ENCODE data around the gene NCEH1. TPM values are rescaled to one million over a fixed set of nuclear protein-coding genes. Genes with fewer than 3 reads are reported as not detected.

The NCEH1 gene
- total and polyA plus RNA-seq, 4 donors = 1.1 to 32.3 (median 2.5) TPM

DNA sequence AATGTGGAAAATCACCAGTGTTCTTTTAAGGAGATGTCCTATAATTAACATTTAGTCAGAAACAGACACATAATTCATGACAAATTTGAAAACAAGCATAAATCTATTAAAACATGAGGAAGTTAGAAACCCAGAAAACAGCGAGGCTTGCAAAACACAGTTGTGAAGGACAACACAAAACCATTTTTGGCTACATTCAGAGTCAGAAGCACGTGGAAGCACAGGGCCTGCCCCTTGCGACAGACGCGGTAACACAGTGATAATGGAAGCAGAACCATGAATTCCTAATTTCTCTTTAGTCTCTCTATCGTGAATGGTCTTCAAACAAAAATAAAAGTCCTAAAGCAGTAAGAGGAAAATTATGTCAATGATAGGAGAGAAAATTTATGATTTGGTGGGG lies 12.2 kb downstream of the NCEH1 start:
- H3K27me3 ChIP-seq (ENCODE audit: control insufficient read depth in 4 of 4, insufficient read depth in 4 of 4, low read length in 3 of 4) = no peaks in the 10 kb centered on the region
- no peak for DNase-seq (ENCODE audit: low spot score)
- H3K4me3 ChIP-seq (ENCODE audit: low read depth in 1 of 3, low read length in 3 of 3) = no peak overlapping the region
- no peaks in the 10 kb centered on the region for H3K9me3 ChIP-seq (ENCODE audit: control insufficient read depth in 4 of 4, low read length in 3 of 4)
- H3K27ac ChIP-seq (ENCODE audit: low read depth in 1 of 2, low read length in 2 of 2) = no peak overlapping the region
- TF ChIP-seq JUND (IDR thresholded peaks at IDR 0.05) = no peak
- TF ChIP-seq FOXA2 (IDR thresholded peaks at IDR 0.05) = no peak
- TF ChIP-seq TAF1 (conservative IDR thresholded peaks at IDR 0.05) = no peak
- no peak for TF ChIP-seq SP1 (IDR thresholded peaks at IDR 0.05)
- TF ChIP-seq, protein P1, sequence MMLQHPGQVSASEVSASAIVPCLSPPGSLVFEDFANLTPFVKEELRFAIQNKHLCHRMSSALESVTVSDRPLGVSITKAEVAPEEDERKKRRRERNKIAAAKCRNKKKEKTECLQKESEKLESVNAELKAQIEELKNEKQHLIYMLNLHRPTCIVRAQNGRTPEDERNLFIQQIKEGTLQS (IDR thresholded peaks at IDR 0.05) = no peak
- TF ChIP-seq, protein P2, sequence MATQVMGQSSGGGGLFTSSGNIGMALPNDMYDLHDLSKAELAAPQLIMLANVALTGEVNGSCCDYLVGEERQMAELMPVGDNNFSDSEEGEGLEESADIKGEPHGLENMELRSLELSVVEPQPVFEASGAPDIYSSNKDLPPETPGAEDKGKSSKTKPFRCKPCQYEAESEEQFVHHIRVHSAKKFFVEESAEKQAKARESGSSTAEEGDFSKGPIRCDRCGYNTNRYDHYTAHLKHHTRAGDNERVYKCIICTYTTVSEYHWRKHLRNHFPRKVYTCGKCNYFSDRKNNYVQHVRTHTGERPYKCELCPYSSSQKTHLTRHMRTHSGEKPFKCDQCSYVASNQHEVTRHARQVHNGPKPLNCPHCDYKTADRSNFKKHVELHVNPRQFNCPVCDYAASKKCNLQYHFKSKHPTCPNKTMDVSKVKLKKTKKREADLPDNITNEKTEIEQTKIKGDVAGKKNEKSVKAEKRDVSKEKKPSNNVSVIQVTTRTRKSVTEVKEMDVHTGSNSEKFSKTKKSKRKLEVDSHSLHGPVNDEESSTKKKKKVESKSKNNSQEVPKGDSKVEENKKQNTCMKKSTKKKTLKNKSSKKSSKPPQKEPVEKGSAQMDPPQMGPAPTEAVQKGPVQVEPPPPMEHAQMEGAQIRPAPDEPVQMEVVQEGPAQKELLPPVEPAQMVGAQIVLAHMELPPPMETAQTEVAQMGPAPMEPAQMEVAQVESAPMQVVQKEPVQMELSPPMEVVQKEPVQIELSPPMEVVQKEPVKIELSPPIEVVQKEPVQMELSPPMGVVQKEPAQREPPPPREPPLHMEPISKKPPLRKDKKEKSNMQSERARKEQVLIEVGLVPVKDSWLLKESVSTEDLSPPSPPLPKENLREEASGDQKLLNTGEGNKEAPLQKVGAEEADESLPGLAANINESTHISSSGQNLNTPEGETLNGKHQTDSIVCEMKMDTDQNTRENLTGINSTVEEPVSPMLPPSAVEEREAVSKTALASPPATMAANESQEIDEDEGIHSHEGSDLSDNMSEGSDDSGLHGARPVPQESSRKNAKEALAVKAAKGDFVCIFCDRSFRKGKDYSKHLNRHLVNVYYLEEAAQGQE (IDR thresholded peaks at IDR 0.05) = no peak
- TF ChIP-seq RAD21 (IDR thresholded peaks at IDR 0.05) = no peak
- TF ChIP-seq, protein P3, sequence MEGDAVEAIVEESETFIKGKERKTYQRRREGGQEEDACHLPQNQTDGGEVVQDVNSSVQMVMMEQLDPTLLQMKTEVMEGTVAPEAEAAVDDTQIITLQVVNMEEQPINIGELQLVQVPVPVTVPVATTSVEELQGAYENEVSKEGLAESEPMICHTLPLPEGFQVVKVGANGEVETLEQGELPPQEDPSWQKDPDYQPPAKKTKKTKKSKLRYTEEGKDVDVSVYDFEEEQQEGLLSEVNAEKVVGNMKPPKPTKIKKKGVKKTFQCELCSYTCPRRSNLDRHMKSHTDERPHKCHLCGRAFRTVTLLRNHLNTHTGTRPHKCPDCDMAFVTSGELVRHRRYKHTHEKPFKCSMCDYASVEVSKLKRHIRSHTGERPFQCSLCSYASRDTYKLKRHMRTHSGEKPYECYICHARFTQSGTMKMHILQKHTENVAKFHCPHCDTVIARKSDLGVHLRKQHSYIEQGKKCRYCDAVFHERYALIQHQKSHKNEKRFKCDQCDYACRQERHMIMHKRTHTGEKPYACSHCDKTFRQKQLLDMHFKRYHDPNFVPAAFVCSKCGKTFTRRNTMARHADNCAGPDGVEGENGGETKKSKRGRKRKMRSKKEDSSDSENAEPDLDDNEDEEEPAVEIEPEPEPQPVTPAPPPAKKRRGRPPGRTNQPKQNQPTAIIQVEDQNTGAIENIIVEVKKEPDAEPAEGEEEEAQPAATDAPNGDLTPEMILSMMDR (IDR thresholded peaks at IDR 0.05; ENCODE audit: low read depth, low read length, missing input control) = no peak
- TF ChIP-seq, protein P4, sequence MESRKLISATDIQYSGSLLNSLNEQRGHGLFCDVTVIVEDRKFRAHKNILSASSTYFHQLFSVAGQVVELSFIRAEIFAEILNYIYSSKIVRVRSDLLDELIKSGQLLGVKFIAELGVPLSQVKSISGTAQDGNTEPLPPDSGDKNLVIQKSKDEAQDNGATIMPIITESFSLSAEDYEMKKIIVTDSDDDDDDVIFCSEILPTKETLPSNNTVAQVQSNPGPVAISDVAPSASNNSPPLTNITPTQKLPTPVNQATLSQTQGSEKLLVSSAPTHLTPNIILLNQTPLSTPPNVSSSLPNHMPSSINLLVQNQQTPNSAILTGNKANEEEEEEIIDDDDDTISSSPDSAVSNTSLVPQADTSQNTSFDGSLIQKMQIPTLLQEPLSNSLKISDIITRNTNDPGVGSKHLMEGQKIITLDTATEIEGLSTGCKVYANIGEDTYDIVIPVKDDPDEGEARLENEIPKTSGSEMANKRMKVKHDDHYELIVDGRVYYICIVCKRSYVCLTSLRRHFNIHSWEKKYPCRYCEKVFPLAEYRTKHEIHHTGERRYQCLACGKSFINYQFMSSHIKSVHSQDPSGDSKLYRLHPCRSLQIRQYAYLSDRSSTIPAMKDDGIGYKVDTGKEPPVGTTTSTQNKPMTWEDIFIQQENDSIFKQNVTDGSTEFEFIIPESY (IDR thresholded peaks at IDR 0.05) = no peak
- TF ChIP-seq YY1 (IDR thresholded peaks at IDR 0.05) = no peak
- no peak for TF ChIP-seq RXRA (IDR thresholded peaks at IDR 0.05)
- no peak overlapping the region for H3K9ac ChIP-seq (ENCODE audit: low read depth in 1 of 2, low read length in 2 of 2)
- H3K4me1 ChIP-seq (ENCODE audit: control insufficient read depth in 4 of 4, insufficient read depth in 4 of 4, low read length in 3 of 4) = peaks cover 0 to 3% (median 0%) of the 10 kb centered on the region in 4 donors
- H3K36me3 ChIP-seq (ENCODE audit: control insufficient read depth in 4 of 4, insufficient read depth in 3 of 4, low read depth in 1 of 4, low read length in 3 of 4) = no peaks in the 10 kb centered on the region
- WGBS = 76% methylated on average over 6 of the region's 6 CpGs

DNA sequence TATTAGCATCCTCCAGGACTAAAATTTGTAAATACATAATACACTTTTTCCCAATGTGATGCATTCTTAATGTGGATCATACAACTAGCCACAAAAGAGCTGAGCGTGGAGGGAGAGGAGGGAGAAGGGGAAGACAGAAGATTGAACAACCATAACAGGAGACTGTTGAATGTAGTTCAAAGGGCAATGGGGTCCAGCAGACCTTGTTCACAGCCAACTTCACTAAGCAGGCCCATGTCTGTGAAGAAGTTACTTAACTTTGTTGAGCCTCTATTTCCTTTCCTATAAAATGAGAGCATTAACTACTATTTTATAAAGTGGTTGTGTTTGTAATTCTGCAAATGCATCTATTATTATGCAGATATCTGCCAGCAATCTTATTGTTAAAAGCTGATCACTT lies 13.3 kb downstream of the NCEH1 start:
- Histone ChIP-seq H3K4me1 (ENCODE audit: control insufficient read depth in 4 of 4, insufficient read depth in 4 of 4, low read length in 3 of 4) (peaks cover 0 to 3% (median under 1%) of the 10 kb centered on the region in 4 donors), H3K9ac (ENCODE audit: low read depth in 1 of 2, low read length in 2 of 2) (no peak overlapping the region), H3K4me3 (ENCODE audit: low read depth in 1 of 3, low read length in 3 of 3) (no peak overlapping the region), H3K9me3 (ENCODE audit: control insufficient read depth in 4 of 4, low read length in 3 of 4) (no peaks in the 10 kb centered on the region), H3K27ac (ENCODE audit: low read depth in 1 of 2, low read length in 2 of 2) (no peak overlapping the region), H3K27me3 (ENCODE audit: control insufficient read depth in 4 of 4, insufficient read depth in 4 of 4, low read length in 3 of 4) (no peaks in the 10 kb centered on the region), H3K36me3 (ENCODE audit: control insufficient read depth in 4 of 4, insufficient read depth in 3 of 4, low read depth in 1 of 4, low read length in 3 of 4) (no peaks in the 10 kb centered on the region)
- 89% methylated on average over 1 of the region's 1 CpG for WGBS
- no peak for DNase-seq (ENCODE audit: low spot score)
- TF ChIP-seq, protein P2 (IDR thresholded peaks at IDR 0.05) = no peak
- TF ChIP-seq, protein P4 (IDR thresholded peaks at IDR 0.05) = no peak
- TF ChIP-seq GABPA (IDR thresholded peaks at IDR 0.05 in 1 of 2, conservative IDR thresholded peaks at IDR 0.05 in 1 of 2) = no peak
- no peak for TF ChIP-seq FOXA2 (IDR thresholded peaks at IDR 0.05)
- TF ChIP-seq, protein P5, sequence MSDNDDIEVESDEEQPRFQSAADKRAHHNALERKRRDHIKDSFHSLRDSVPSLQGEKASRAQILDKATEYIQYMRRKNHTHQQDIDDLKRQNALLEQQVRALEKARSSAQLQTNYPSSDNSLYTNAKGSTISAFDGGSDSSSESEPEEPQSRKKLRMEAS (IDR thresholded peaks at IDR 0.05) = no peak
- TF ChIP-seq YY1 (IDR thresholded peaks at IDR 0.05) = no peak
- no peak for TF ChIP-seq RAD21 (IDR thresholded peaks at IDR 0.05)
- no peak for TF ChIP-seq SP1 (IDR thresholded peaks at IDR 0.05)
- TF ChIP-seq HNF4A (conservative IDR thresholded peaks at IDR 0.05) = no peak
- TF ChIP-seq, protein P1 (IDR thresholded peaks at IDR 0.05) = no peak
- no peak for TF ChIP-seq FOXA1 (IDR thresholded peaks at IDR 0.05)

All from liver (tissue), 9 donors.